ENCODE data around the gene PAGE2B. TPM values are rescaled to one million over a fixed set of nuclear protein-coding genes. Genes with fewer than 3 reads are reported as not detected.

PAGE2B gene
- total RNA-seq, 2 experiments from 2014 or later: not detected

- H3K27ac Mint-ChIP-seq: no peak overlapping the region
- CTCF ChIA-PET: interaction anchor here (1.4 kb wide), 1 partner anchor 1076 kb away, joined by 3 read pairs; the partner anchor contains the start of gene PHF8
Measured at GRCh38 chrX:55120761-55121358, 46.0 kb downstream of the PAGE2B start.

GRCh38 chrX:55123900-55124299 lies 49.1 kb downstream of the PAGE2B start:
- Mint-ChIP-seq H3K9me3 (no peaks in the 10 kb centered on the region), H3K4me1 (peaks cover 21% of the 10 kb centered on the region), H3K27me3 (no peaks in the 10 kb centered on the region), H3K27ac (no peak overlapping the region), H3K36me3 (ENCODE audit: low read depth) (no peaks in the 10 kb centered on the region), H3K4me3 (no peak overlapping the region)
- POLR2A ChIA-PET: no interaction called here
- CTCF ChIA-PET: no interaction called here
- DNase-seq: no peak

More at GRCh38 chrX:55120761-55121358, 46.0 kb downstream of the PAGE2B start:
- peaks cover 30% of the 10 kb centered on the region for H3K4me1 Mint-ChIP-seq
- H3K36me3 Mint-ChIP-seq (ENCODE audit: low read depth): no peaks in the 10 kb centered on the region
- POLR2A ChIA-PET: no interaction called here
- DNase-seq: no peak
- no peaks in the 10 kb centered on the region for H3K9me3 Mint-ChIP-seq
- H3K4me3 Mint-ChIP-seq: no peak overlapping the region
- H3K27me3 Mint-ChIP-seq: no peaks in the 10 kb centered on the region

- no peaks in the 10 kb centered on the region for H3K4me1 Mint-ChIP-seq
- CTCF ChIA-PET: no interaction called here
- H3K27me3 Mint-ChIP-seq: no peaks in the 10 kb centered on the region
- no peaks in the 10 kb centered on the region for H3K36me3 Mint-ChIP-seq (ENCODE audit: low read depth)
- no peaks in the 10 kb centered on the region for H3K9me3 Mint-ChIP-seq
- H3K4me3 Mint-ChIP-seq: no peak overlapping the region
- POLR2A ChIA-PET: no interaction called here
- no peak for DNase-seq
- H3K27ac Mint-ChIP-seq: no peak overlapping the region
Measured at GRCh38 chrX:55127692-55128091, 52.9 kb downstream of the PAGE2B start.

Other genes with a start within 250 kb of the PAGE2B start
- under 1 TPM; 0.54 to 0.74 TPM for gene TRO, start 154.2 kb upstream of the PAGE2B start, total RNA-seq
- under 1 TPM; 0.23 to 0.64 TPM for gene PFKFB1, start 80.8 kb upstream of the PAGE2B start, total RNA-seq
- gene APEX2, start 74.7 kb upstream of the PAGE2B start, total RNA-seq: 10 to 100 TPM; 24.7 to 24.9 TPM
- not detected for gene ALAS2, start 44.1 kb upstream of the PAGE2B start, total RNA-seq
- gene PAGE2, start 14.0 kb downstream of the PAGE2B start, total RNA-seq: not detected
- gene PAGE5, start 145.3 kb downstream of the PAGE2B start, total RNA-seq: not detected
- not detected for gene PAGE3, start 189.9 kb downstream of the PAGE2B start, total RNA-seq